ENCODE measurements around the gene EGLN2.
A peak's percentile ranks its signal among the peaks of the same experiment; 100 is the strongest.
"Not testable (repeated sequence)": the region's sequence is repeated elsewhere in the genome, so short reads cannot be mapped to it uniquely, and the experiment has no call there.

EGLN2 gene

GRCh38 chr19:40802300-40803169, 3.5 kb downstream of the EGLN2 start:
- no peak for DNase-seq

- DNase-seq: no peak
Measured at GRCh38 chr19:40803170-40803856, 4.3 kb downstream of the EGLN2 start.

GRCh38 chr19:40803857-40804782, 5.1 kb downstream of the EGLN2 start:
- DNase-seq: peak in 1 of 2 experiments; percentile 42

- DNase-seq: no peak
Measured at GRCh38 chr19:40804783-40805242, 5.8 kb downstream of the EGLN2 start.

- peak in 1 of 2 experiments; percentile 39 for DNase-seq
Measured at GRCh38 chr19:40805258-40805868, 6.4 kb downstream of the EGLN2 start.

- DNase-seq: peak; percentile 71 to 73
Measured at GRCh38 chr19:40806423-40807146, 7.6 kb downstream of the EGLN2 start.

- no peak for DNase-seq
Measured at GRCh38 chr19:40807147-40808020, 8.4 kb downstream of the EGLN2 start.

GRCh38 chr19:40808021-40808325, 9.0 kb downstream of the EGLN2 start:
- no peak for DNase-seq

GRCh38 chr19:40808497-40808896, 9.5 kb downstream of the EGLN2 start:
- no peak for DNase-seq

- no peak for DNase-seq
Measured at GRCh38 chr19:40809358-40810086, 10.5 kb downstream of the EGLN2 start.

GRCh38 chr19:40810160-40810559, 11.2 kb downstream of the EGLN2 start:
- no peak for DNase-seq

GRCh38 chr19:40810649-40811408, 11.8 kb downstream of the EGLN2 start:
- not testable (repeated sequence) for DNase-seq

- DNase-seq: no peak
Measured at GRCh38 chr19:40811478-40812341, 12.7 kb downstream of the EGLN2 start.

GRCh38 chr19:40812571-40812970, 13.6 kb downstream of the EGLN2 start:
- DNase-seq: not testable (repeated sequence)

- no peak for DNase-seq
Measured at GRCh38 chr19:40813182-40813581, 14.2 kb downstream of the EGLN2 start.

- DNase-seq: no peak
Measured at GRCh38 chr19:40815223-40815622, 16.2 kb downstream of the EGLN2 start.

GRCh38 chr19:40818480-40819399, 19.7 kb downstream of the EGLN2 start:
- peak; percentile 76 to 80 for DNase-seq
